Astrocyte (in vitro differentiated cells and primary cell): Measurements from ENCODE around the gene PLD3.

Source experiments
- CTCF ChIP-seq: IDR thresholded peaks from 2 replicates; pipeline ENCODE4 v1.5.1; 2011; ENCODE audit warnings: low read depth, mild to moderate bottlenecking, inconsistent platforms, low read length, moderate library complexity; ENCODE audit not compliant: insufficient read depth
- EZH2 ChIP-seq: IDR thresholded peaks from 2 replicates; pipeline ENCODE4 v1.6.1; 2012; ENCODE audit warnings: mild to moderate bottlenecking, low read length, inconsistent platforms; ENCODE audit not compliant: insufficient read depth

GRCh38 chr19:40380199-40381037, 31.9 kb downstream of the PLD3 start:
- TF ChIP-seq CTCF (no peak), EZH2 (no peak)
